Putamen (tissue), 1 donor: ENCODE measurements around the gene FEM1B.

ENCODE experiments used
- DNase-seq: peaks from one replicate; pipeline ENCODE4 v3.0.0-alpha.2; 2016; ENCODE audit warnings: low spot score

Gene FEM1B

DNA sequence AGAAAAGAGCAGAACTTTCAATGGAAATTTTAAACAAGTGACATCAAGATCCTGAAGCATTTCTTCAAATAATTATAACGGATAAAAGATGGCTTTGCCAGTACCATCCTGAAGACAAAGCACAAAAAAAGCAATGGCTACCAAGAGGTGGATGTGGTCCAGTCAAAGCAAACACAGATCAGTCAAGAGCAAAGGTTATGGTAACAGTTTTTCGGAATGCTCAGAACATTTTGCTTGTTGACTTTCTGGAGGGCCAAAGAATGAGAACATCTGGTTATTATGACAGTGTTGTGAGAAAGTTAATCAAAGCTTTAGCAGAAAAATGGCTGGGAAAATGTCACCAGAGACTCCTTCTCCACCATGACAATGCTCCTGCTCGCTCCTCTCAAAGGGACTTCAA lies 31.5 kb downstream of the FEM1B start:
- no peak for DNase-seq

- DNase-seq, result no peak
Observed at GRCh38 chr15:68310178-68310803, 32.7 kb downstream of the FEM1B start.

- no peak for DNase-seq
Observed at GRCh38 chr15:68310804-68311463, 33.4 kb downstream of the FEM1B start.

DNA sequence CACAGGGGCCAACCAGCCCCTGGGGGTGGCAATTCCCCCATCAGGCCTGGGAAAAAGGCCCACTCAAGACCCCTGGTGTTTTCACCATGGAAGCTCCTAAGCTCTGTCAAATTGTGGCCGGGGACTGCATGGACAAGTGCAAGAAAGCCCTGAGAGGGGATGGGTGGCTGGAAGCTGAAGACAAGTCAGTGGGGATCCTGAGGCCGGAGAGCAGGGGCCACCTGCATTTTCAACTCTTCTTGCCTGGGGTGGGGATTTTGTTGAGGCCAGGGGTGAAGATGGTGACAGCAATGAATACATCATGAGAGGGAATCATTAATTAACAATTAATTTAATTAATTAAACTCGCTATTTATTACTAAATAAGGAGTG lies 33.9 kb downstream of the FEM1B start:
- DNase-seq, result no peak

DNA sequence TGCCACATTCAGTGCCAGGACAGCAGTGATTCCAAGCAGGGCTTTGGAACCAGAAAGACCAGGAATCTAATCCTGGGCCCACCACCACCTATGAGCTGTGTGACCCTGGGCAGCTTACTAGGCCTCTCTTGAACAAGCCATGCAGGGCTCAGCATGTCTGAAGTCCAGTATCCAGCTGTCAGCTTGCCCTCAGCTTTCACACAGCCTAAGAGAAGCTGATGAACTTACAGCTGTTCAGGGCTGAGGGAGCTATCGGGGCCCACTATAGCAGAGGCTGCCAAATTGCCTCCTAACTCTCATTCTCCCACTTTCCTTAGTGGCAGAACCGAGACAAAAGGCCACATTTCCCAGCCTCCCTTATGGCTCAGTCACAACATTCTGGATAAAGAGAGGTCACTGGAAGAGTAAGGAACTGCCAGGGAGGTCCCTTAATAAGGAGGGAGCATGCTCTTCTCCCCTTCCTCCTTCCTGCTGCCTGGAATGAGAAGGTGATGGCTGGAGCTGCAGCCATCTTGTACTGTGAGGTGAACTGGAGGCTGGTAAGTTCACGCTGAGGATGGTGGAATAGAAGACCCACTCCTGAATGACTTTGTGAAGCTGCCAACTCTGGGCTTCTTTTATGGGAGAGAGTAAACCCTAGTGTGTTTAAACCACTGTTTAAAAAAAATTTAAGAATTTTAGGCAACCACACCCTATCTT lies 34.5 kb downstream of the FEM1B start:
- DNase-seq, result no peak

- no peak for DNase-seq
Observed at GRCh38 chr15:68312701-68313204, 35.2 kb downstream of the FEM1B start.

DNA sequence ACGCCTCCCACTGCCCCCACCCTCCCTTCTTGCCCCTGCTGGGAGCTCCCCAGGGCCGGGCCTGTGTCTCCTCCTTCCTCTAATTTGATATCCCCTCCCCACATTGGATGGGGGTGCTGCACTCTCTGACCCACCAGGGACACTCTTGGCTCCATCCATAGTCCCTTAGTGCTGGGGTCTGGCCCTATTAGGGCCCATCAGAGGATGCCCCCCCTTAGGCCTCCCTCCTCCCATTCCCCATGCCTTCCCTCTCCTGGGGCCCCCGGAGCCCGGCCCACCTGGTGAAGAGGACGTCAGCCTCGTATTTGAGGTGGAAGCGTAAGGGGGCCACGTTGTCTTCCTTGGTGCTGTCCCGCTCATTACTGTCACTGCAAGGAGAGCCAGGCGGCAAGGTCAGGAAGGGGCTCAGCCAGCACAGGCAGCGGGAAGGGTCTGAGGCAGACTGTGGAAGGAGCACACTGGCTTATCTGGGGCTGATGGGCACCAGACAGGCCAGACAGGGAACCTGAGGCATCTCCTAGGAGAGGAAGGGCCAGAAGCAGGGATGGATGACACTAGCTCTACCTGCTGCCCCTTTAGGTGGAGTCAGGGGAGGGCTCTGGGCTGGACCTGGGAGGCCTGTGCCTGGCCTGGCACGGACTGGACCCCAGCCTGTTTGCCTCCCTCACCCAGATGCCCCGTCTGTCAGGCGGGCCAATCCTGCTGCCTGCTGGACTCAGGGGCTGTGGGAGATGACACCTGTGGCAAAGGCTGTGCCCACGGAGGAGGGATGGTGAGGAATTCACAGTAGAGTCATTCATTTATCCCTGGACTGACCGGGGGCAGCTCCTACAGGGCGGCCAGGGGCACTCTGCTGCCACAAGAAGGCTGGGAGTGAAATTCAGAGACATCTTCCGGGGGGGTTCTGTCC lies 36.2 kb downstream of the FEM1B start:
- DNase-seq, result no peak

- DNase-seq, result no peak
Observed at GRCh38 chr15:68314563-68314962, 37.0 kb downstream of the FEM1B start.

GRCh38 chr15:68315035-68315434 lies 37.5 kb downstream of the FEM1B start:
- no peak for DNase-seq

GRCh38 chr15:68315495-68316031 lies 38.0 kb downstream of the FEM1B start:
- DNase-seq, result no peak

- no peak for DNase-seq
Observed at GRCh38 chr15:68316061-68316804, 38.7 kb downstream of the FEM1B start.

- DNase-seq, result no peak
Observed at GRCh38 chr15:68317281-68318007, 39.9 kb downstream of the FEM1B start.

- DNase-seq, result no peak
Observed at GRCh38 chr15:68318008-68318835, 40.7 kb downstream of the FEM1B start.

GRCh38 chr15:68318931-68319909 lies 41.7 kb downstream of the FEM1B start:
- DNase-seq, result no peak

DNA sequence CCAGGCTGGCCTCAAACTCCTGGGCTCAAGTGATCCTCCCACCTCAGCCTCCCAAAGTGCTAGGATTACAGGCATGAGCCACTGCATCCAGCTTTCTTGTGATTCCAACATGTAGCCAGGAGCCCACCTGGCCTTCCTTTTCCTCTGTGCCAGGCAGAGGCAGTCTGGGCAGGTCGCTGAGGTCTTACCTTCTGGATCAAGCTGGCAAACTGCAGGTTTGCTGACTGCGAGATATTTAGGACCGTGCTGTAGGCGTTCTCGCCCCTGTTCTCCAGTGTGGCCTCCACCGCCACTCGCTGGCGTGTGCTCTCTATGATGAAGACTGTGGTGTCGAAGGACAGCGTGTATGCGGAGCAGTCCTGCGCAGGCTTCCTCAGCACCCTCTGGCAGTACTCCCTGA lies 42.5 kb downstream of the FEM1B start:
- DNase-seq, result no peak

DNA sequence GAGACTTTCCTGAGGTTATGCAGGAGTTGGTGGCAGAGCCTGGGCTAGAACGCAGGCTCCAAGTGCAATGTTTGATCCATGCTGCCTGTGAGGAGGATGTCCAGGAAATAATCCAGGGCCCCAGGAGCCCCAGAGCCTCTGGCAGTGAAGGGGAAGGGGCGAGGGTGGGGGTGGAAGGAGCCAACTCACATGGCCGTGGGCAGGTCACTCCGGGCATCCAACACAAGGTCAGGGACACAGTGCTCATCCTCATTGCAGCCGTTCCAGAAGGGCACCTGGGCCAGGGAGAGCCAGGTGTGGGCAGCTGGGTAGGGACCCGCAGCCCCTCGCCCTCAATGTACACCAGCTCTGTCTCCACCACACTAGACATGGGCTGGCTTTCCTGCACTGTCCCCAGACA lies 43.7 kb downstream of the FEM1B start:
- DNase-seq, result no peak

DNA sequence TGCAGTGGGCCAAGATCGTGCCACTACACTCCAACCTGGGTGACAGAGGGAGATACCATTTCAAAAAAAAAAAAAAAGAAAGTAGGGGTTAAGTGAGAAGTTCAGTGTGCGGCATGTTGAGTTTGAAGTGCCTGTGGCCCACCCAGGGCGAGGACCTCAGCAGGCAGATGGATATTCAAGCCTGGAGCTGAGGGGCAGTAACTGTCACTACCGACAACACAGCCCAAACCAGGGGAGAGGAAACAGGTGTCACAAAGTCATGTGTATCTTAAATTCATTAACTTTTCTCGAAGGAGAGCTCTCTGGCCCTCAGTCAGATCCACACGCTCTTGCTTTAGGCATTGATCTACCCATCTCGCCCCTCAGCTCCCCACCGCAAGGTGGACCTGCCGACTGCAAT lies 45.3 kb downstream of the FEM1B start:
- DNase-seq, result no peak

- DNase-seq, result no peak
Observed at GRCh38 chr15:68325726-68326125, 48.2 kb downstream of the FEM1B start.
